Left renal cortex interstitium (tissue), 4 donors: ENCODE data around the gene TMEM266. TPM values are rescaled to one million over a fixed set of nuclear protein-coding genes. Genes with fewer than 3 reads are reported as not detected.

Experiments
- DNase-seq, 4 donors: peaks; one replicate each; pipeline ENCODE4 v3.0.0-alpha.2; 2013; ENCODE audit warnings: low read depth in 4 of 4, low spot score in 2 of 4, missing footprints in 1 of 4
- polyA plus RNA-seq, 4 donors: library from polyadenylated mRNA; unstranded; fragments of 120-200 nt; gene quantifications; one replicate each; pipeline ENCODE4 v1.2.1, GENCODE V29; 2013; ENCODE audit not compliant: insufficient read length in 4 of 4

The TMEM266 gene
- polyA plus RNA-seq, 4 donors, result 9.3 to 15.1 (median 12.9) TPM

GRCh38 chr15:76159282-76159681 lies 99.5 kb downstream of the TMEM266 start:
- no peak for DNase-seq

- DNase-seq, result no peak
Measured at GRCh38 chr15:76160426-76161152, 100.8 kb downstream of the TMEM266 start.

GRCh38 chr15:76161153-76162035 lies 101.6 kb downstream of the TMEM266 start:
- no peak for DNase-seq

GRCh38 chr15:76162036-76162398 lies 102.2 kb downstream of the TMEM266 start:
- no peak for DNase-seq

GRCh38 chr15:76162784-76163456 lies 103.1 kb downstream of the TMEM266 start:
- no peak for DNase-seq

- DNase-seq, result no peak
Measured at GRCh38 chr15:76163457-76164295, 103.9 kb downstream of the TMEM266 start.

- no peak for DNase-seq
Measured at GRCh38 chr15:76164602-76165001, 104.8 kb downstream of the TMEM266 start.

GRCh38 chr15:76165951-76166350 lies 106.2 kb downstream of the TMEM266 start:
- DNase-seq, result no peak

- no peak for DNase-seq
Measured at GRCh38 chr15:76168237-76168984, 108.6 kb downstream of the TMEM266 start.

- DNase-seq, result no peak
Measured at GRCh38 chr15:76169018-76169417, 109.2 kb downstream of the TMEM266 start.

- DNase-seq, result no peak
Measured at GRCh38 chr15:76169911-76170800, 110.4 kb downstream of the TMEM266 start.

GRCh38 chr15:76172782-76173181 lies 113.0 kb downstream of the TMEM266 start:
- DNase-seq, result no peak

- no peak for DNase-seq
Measured at GRCh38 chr15:76173317-76173834, 113.6 kb downstream of the TMEM266 start.

- DNase-seq, result no peak
Measured at GRCh38 chr15:76174654-76175053, 114.9 kb downstream of the TMEM266 start.

- DNase-seq, result no peak
Measured at GRCh38 chr15:76175442-76175841, 115.7 kb downstream of the TMEM266 start.

GRCh38 chr15:76176059-76176458 lies 116.3 kb downstream of the TMEM266 start:
- no peak for DNase-seq

GRCh38 chr15:76176487-76177085 lies 116.8 kb downstream of the TMEM266 start:
- no peak for DNase-seq

- no peak for DNase-seq
Measured at GRCh38 chr15:76177491-76178040, 117.8 kb downstream of the TMEM266 start.
